Measurements from ENCODE around the gene TSPAN3.

The TSPAN3 gene

DNA sequence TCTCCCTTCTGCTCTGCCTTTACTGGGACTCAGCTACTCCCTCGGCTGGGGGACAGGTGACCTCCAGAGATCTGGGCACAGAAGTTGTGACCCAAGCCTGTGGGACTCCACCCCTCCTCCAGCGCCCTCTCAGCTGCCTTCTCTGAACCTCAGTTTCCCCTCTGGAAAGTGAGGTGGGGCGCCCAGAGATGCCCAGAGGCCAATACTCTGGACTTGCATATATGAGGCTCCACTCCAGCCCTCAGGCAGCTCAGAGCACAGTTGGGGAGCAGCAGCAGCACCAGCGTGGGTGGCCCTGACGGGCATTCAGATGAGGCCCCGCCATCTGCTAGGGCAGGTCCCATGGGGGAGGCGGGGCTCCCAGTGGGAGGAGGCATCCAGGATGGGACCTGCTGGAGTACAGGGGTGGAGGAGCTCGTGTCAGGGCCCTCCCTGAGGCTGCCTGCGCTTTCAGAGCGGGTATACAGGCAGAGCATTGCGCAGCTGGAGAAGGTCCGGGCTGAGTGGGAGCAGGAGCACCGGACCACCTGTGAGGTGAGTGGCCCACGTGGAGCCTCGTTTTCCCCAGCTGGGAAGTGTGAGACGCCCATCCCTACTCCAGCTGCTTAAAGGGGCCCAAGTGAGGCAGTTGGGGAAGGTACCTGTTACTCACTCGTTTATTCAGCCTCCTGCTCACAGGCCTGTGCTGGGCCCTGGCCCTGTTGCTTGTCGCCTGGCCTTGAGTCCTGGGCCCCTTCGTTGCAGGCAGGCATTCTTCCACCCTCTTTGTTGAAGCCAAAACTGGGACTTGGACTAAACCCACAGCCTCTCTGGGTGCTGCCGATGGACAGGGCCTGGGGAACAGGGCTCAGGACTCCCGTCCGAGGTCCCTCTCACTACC, 40.6 kb downstream of the TSPAN3 start:
- no peaks in the 10 kb centered on the region for H3K9me2 ChIP-seq (replicated peaks; ENCODE audit: control insufficient read depth, low read length)
- no peaks in the 10 kb centered on the region for H3F3A ChIP-seq (ENCODE audit: control insufficient read depth, insufficient read depth)
- H3K9me3 ChIP-seq (ENCODE audit: control insufficient read depth, insufficient read depth, low read length) = no peaks in the 10 kb centered on the region
- TF ChIP-seq EZH2phosphoT487 (IDR thresholded peaks at IDR 0.05; ENCODE audit: borderline replicate concordance, low read length) = no peak
- TF ChIP-seq, protein P1, sequence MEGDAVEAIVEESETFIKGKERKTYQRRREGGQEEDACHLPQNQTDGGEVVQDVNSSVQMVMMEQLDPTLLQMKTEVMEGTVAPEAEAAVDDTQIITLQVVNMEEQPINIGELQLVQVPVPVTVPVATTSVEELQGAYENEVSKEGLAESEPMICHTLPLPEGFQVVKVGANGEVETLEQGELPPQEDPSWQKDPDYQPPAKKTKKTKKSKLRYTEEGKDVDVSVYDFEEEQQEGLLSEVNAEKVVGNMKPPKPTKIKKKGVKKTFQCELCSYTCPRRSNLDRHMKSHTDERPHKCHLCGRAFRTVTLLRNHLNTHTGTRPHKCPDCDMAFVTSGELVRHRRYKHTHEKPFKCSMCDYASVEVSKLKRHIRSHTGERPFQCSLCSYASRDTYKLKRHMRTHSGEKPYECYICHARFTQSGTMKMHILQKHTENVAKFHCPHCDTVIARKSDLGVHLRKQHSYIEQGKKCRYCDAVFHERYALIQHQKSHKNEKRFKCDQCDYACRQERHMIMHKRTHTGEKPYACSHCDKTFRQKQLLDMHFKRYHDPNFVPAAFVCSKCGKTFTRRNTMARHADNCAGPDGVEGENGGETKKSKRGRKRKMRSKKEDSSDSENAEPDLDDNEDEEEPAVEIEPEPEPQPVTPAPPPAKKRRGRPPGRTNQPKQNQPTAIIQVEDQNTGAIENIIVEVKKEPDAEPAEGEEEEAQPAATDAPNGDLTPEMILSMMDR (IDR thresholded peaks at IDR 0.05; ENCODE audit: low read depth, low read length, poor library complexity, severe bottlenecking) = no peak
- no peaks in the 10 kb centered on the region for H3K36me3 ChIP-seq (ENCODE audit: control insufficient read depth, low read length)
- H3K27ac ChIP-seq (ENCODE audit: low read depth, low read length) = no peak overlapping the region
- H3K4me1 ChIP-seq (ENCODE audit: control insufficient read depth, low read length) = no peaks in the 10 kb centered on the region
- H4K20me1 ChIP-seq (ENCODE audit: control insufficient read depth, insufficient read depth, low read depth, low read length) = no peaks in the 10 kb centered on the region
- no peaks in the 10 kb centered on the region for H3K79me2 ChIP-seq (ENCODE audit: control insufficient read depth, low read length)
- H3K27me3 ChIP-seq (ENCODE audit: control insufficient read depth, low read length) = no peaks in the 10 kb centered on the region
- no peak overlapping the region for H3K4me2 ChIP-seq (ENCODE audit: low read length)
- no peak overlapping the region for H3K4me3 ChIP-seq (ENCODE audit: low read length)

DNA sequence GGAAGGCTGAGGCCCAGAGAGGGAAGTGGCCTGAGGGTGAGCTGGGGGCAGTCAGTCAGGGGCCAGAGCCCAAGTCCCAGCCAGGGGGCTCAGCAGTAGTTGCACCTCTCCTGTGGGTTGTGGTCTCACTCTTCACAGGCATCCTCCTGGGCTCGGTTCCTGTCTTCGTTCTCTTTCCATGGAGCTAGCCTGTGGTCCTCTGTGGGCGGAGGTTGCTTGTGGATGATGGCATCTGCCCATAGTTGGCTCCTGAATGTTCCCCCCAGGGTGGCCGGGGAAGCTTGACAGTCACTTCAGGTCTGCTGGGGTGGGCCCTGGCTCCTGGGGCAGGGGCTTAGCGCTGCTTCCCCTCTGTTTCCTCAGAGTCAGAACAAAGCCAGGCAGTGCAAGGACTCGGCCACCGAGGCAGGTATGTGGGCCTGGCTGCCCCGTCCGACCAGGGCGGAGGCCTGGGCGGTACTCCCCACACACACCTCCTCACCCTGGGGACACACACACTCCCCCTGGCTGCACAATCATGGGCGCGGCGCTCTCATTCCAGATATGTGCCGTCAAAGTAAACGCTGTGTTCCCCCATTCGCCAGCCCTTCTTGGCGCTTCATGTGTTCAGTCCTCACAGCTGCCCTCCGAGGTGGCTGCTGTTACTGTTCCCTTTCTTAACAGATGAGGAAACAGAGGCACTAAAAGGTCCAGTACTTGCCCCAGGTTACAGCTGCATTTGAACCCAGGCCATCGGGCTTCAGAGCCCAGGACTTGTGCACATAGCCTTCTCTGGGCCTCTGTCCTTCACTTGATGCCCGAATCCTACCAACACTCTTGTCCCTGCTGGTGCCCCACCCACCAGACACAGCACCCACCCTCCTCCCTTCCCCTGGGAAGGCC, 41.5 kb downstream of the TSPAN3 start:
- Histone ChIP-seq H3K27ac (ENCODE audit: low read depth, low read length) (no peak overlapping the region), H3F3A (ENCODE audit: control insufficient read depth, insufficient read depth) (no peaks in the 10 kb centered on the region), H3K79me2 (ENCODE audit: control insufficient read depth, low read length) (no peaks in the 10 kb centered on the region), H3K4me2 (ENCODE audit: low read length) (no peak overlapping the region), H3K36me3 (ENCODE audit: control insufficient read depth, low read length) (no peaks in the 10 kb centered on the region), H3K9me2 (replicated peaks; ENCODE audit: control insufficient read depth, low read length) (no peaks in the 10 kb centered on the region), H3K4me3 (ENCODE audit: low read length) (no peak overlapping the region), H3K4me1 (ENCODE audit: control insufficient read depth, low read length) (no peaks in the 10 kb centered on the region), H3K9me3 (ENCODE audit: control insufficient read depth, insufficient read depth, low read length) (no peaks in the 10 kb centered on the region), H4K20me1 (ENCODE audit: control insufficient read depth, insufficient read depth, low read depth, low read length) (no peaks in the 10 kb centered on the region), H3K27me3 (ENCODE audit: control insufficient read depth, low read length) (no peaks in the 10 kb centered on the region)
- no peak for TF ChIP-seq EZH2phosphoT487 (IDR thresholded peaks at IDR 0.05; ENCODE audit: borderline replicate concordance, low read length)
- TF ChIP-seq, protein P1 (IDR thresholded peaks at IDR 0.05; ENCODE audit: low read depth, low read length, poor library complexity, severe bottlenecking) = no peak

DNA sequence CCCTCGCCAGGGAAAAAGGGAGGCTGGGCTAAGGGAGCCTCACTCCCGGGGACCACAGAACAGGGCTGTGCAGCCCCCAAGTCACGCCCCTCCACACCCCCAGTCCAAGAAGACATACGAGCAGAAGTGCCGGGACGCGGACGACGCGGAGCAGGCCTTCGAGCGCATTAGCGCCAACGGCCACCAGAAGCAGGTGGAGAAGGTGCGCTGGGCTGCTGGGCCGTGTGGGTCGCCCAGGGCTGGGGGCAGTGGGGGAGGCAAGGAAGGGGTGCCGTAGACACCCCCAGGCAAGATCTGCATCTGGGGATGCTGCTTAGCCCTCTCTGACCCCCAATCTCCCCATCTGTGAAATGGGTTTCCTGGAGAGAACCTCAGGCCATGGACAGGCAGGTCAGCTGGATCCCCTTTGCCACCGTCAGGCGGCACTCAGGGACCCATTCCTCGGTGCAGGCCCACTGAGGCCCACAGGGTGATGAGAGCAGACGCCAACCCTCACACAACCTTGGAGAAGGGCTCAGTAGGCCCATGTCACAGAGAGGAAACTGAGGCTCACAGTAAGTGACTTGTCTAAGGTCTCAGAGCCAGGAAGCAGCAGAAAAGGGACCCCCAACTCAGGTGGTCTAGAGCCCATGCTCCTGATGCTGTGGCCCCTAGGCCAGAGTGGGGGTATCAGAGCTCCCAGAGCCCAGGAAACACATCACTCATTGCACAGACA, 42.3 kb downstream of the TSPAN3 start:
- Histone ChIP-seq H3K9me3 (ENCODE audit: control insufficient read depth, insufficient read depth, low read length) (no peaks in the 10 kb centered on the region), H4K20me1 (ENCODE audit: control insufficient read depth, insufficient read depth, low read depth, low read length) (no peaks in the 10 kb centered on the region), H3K79me2 (ENCODE audit: control insufficient read depth, low read length) (no peaks in the 10 kb centered on the region), H3K4me2 (ENCODE audit: low read length) (no peak overlapping the region), H3K27me3 (ENCODE audit: control insufficient read depth, low read length) (no peaks in the 10 kb centered on the region), H3K9me2 (replicated peaks; ENCODE audit: control insufficient read depth, low read length) (no peaks in the 10 kb centered on the region), H3K4me3 (ENCODE audit: low read length) (no peak overlapping the region), H3K4me1 (ENCODE audit: control insufficient read depth, low read length) (no peaks in the 10 kb centered on the region), H3F3A (ENCODE audit: control insufficient read depth, insufficient read depth) (no peaks in the 10 kb centered on the region), H3K27ac (ENCODE audit: low read depth, low read length) (no peak overlapping the region), H3K36me3 (ENCODE audit: control insufficient read depth, low read length) (no peaks in the 10 kb centered on the region)
- TF ChIP-seq, protein P1 (IDR thresholded peaks at IDR 0.05; ENCODE audit: low read depth, low read length, poor library complexity, severe bottlenecking) = no peak
- TF ChIP-seq EZH2phosphoT487 (IDR thresholded peaks at IDR 0.05; ENCODE audit: borderline replicate concordance, low read length) = no peak

All from DOHH2 (cell line).